Effector memory CD8-positive, alpha-beta T cell (primary cell): ENCODE measurements around the gene CA9.
A peak's percentile ranks its signal among the peaks of the same experiment; 100 is the strongest.

ENCODE experiments used
- ATAC-seq: fragments of 150-1000 bp; cut with Tn5 transposase; replicated peaks from 2 replicates; pipeline ENCODE4 v1.10.0; 2021; ENCODE audit warnings: mild to moderate bottlenecking, moderate library complexity
- DNase-seq, 3 experiments: peaks; one replicate each; pipeline ENCODE4 v3.0.0; 2021
- H3K27ac Mint-ChIP-seq, 2 donors: one replicate each; pipeline ENCODE4 v1.8.0; 2022; ENCODE audit warnings: mild to moderate bottlenecking in 2 of 2, mixed read lengths in 2 of 2, moderate library complexity in 2 of 2
- H3K27me3 Mint-ChIP-seq, 2 donors: one replicate each; pipeline ENCODE4 v1.8.0; 2022; ENCODE audit warnings: mixed read lengths in 2 of 2
- H3K36me3 Mint-ChIP-seq: one replicate; pipeline ENCODE4 v1.8.0; 2022; ENCODE audit warnings: mild to moderate bottlenecking, moderate library complexity, mixed read lengths; ENCODE audit not compliant: insufficient read depth
- H3K4me1 Mint-ChIP-seq, 2 donors: one replicate each; pipeline ENCODE4 v1.8.0; 2022; ENCODE audit warnings: low read depth in 2 of 2, mixed read lengths in 2 of 2
- H3K4me3 Mint-ChIP-seq, 2 donors: one replicate each; pipeline ENCODE4 v1.8.0; 2022; ENCODE audit warnings: mild to moderate bottlenecking in 2 of 2, mixed read lengths in 2 of 2, moderate library complexity in 2 of 2
- H3K9me3 Mint-ChIP-seq, 2 donors: one replicate each; pipeline ENCODE4 v1.8.0; 2022; ENCODE audit warnings: mixed read lengths in 2 of 2

CA9 gene

DNA sequence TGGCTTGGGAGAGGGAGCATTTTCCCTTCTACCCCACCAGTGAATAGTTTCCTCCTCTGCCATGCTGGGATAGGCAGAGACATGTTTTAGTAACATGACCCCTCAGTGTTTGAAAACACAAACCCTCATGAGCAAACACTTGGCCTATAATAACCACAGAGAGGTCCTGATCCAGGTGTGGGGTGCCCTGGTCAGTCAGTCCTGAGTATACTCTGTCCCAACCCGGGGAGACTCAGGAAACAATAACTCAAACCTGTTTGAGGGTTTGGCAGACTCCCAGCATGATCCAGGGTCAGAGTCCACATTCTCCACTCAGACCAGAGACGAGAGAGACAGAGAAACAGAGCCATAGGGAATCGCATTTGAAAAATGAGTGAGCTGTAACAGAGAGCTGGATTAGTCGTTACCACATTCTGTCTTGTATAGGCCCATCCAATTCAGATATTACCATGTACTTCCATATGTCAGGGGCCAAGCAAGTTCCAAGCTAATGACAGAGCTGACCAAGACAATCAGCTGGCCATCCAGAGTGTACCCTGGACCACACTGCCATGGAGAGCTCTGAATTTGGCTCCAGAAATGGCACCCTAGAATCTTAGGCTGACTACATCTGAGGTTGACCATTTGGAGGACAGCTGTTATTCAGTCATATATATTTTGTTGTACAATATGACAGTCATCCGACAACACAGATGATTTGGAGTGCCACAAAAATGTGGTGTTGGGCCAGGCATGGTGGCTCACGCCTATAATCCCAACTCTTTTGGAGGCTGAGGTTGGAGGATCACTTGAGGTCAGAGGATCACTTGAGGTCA is 4.2 kb upstream of the CA9 start:
- DNase-seq (no peak), ATAC-seq (no peak)
- Mint-ChIP-seq H3K27ac (no peak overlapping the region), H3K4me3 (no peak overlapping the region), H3K36me3 (no peaks in the 10 kb centered on the region), H3K9me3 (no peaks in the 10 kb centered on the region), H3K27me3 (peaks cover 0 to 6% of the 10 kb centered on the region in 2 donors), H3K4me1 (peaks cover 9 to 10% of the 10 kb centered on the region in 2 donors)

DNA sequence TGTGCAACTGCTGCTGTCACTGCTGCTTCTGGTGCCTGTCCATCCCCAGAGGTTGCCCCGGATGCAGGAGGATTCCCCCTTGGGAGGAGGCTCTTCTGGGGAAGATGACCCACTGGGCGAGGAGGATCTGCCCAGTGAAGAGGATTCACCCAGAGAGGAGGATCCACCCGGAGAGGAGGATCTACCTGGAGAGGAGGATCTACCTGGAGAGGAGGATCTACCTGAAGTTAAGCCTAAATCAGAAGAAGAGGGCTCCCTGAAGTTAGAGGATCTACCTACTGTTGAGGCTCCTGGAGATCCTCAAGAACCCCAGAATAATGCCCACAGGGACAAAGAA is 265 bp downstream of the CA9 start:
- Mint-ChIP-seq H3K27ac (peak overlapping the region in 1 of 2 donors; percentile 38), H3K4me1 (peaks cover 4 to 10% of the 10 kb centered on the region in 2 donors), H3K27me3 (peaks cover 0 to 20% of the 10 kb centered on the region in 2 donors), H3K4me3 (peak overlapping the region; percentile 27 to 40), H3K36me3 (no peaks in the 10 kb centered on the region), H3K9me3 (no peaks in the 10 kb centered on the region)
- DNase-seq, result no peak
- no peak for ATAC-seq

DNA sequence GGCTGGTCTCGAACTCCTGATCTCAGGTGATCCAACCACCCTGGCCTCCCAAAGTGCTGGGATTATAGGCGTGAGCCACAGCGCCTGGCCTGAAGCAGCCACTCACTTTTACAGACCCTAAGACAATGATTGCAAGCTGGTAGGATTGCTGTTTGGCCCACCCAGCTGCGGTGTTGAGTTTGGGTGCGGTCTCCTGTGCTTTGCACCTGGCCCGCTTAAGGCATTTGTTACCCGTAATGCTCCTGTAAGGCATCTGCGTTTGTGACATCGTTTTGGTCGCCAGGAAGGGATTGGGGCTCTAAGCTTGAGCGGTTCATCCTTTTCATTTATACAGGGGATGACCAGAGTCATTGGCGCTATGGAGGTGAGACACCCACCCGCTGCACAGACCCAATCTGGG is 1.5 kb downstream of the CA9 start:
- Mint-ChIP-seq H3K27ac (no peak overlapping the region), H3K4me3 (peak overlapping the region; percentile 27 to 82), H3K36me3 (no peaks in the 10 kb centered on the region), H3K9me3 (no peaks in the 10 kb centered on the region), H3K4me1 (peaks cover 4 to 11% of the 10 kb centered on the region in 2 donors), H3K27me3 (peaks cover 0 to 20% of the 10 kb centered on the region in 2 donors)
- ATAC-seq (peak; percentile 7), DNase-seq (no peak)

DNA sequence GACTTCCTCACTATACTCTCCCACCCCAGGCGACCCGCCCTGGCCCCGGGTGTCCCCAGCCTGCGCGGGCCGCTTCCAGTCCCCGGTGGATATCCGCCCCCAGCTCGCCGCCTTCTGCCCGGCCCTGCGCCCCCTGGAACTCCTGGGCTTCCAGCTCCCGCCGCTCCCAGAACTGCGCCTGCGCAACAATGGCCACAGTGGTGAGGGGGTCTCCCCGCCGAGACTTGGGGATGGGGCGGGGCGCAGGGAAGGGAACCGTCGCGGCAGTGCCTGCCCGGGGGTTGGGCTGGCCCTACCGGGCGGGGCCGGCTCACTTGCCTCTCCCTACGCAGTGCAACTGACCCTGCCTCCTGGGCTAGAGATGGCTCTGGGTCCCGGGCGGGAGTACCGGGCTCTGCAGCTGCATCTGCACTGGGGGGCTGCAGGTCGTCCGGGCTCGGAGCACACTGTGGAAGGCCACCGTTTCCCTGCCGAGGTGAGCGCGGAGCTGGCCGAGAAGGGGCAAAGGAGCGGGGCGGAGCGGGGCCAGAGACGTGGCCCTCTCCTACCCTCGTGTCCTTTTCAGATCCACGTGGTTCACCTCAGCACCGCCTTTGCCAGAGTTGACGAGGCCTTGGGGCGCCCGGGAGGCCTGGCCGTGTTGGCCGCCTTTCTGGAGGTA is 2.1 kb downstream of the CA9 start:
- peak; percentile 63 for ATAC-seq
- Mint-ChIP-seq H3K27ac (no peak overlapping the region), H3K9me3 (no peaks in the 10 kb centered on the region), H3K4me1 (peaks cover 4 to 11% of the 10 kb centered on the region in 2 donors), H3K27me3 (peaks cover 0 to 20% of the 10 kb centered on the region in 2 donors), H3K4me3 (peak overlapping the region; percentile 69 to 82), H3K36me3 (no peaks in the 10 kb centered on the region)
- no peak for DNase-seq

DNA sequence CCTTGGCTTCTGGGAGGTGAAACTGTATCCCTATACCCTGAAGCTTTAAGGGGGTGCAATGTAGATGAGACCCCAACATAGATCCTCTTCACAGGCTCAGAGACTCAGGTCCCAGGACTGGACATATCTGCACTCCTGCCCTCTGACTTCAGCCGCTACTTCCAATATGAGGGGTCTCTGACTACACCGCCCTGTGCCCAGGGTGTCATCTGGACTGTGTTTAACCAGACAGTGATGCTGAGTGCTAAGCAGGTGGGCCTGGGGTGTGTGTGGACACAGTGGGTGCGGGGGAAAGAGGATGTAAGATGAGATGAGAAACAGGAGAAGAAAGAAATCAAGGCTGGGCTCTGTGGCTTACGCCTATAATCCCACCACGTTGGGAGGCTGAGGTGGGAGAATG is 5.4 kb downstream of the CA9 start:
- DNase-seq (no peak), ATAC-seq (no peak)
- Mint-ChIP-seq H3K27ac (peak overlapping the region in 1 of 2 donors; percentile 55), H3K27me3 (peaks cover 0 to 18% of the 10 kb centered on the region in 2 donors), H3K36me3 (peaks cover 3% of the 10 kb centered on the region), H3K4me3 (no peak overlapping the region), H3K9me3 (no peaks in the 10 kb centered on the region), H3K4me1 (peaks cover 4 to 16% of the 10 kb centered on the region in 2 donors)

DNA sequence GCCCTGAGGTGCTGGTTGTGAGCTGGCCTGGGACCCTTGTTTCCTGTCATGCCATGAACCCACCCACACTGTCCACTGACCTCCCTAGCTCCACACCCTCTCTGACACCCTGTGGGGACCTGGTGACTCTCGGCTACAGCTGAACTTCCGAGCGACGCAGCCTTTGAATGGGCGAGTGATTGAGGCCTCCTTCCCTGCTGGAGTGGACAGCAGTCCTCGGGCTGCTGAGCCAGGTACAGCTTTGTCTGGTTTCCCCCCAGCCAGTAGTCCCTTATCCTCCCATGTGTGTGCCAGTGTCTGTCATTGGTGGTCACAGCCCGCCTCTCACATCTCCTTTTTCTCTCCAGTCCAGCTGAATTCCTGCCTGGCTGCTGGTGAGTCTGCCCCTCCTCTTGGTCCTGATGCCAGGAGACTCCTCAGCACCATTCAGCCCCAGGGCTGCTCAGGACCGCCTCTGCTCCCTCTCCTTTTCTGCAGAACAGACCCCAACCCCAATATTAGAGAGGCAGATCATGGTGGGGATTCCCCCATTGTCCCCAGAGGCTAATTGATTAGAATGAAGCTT is 6.1 kb downstream of the CA9 start:
- Mint-ChIP-seq H3K36me3 (peaks cover 6% of the 10 kb centered on the region), H3K27ac (no peak overlapping the region), H3K4me3 (no peak overlapping the region), H3K27me3 (peaks cover 0 to 11% of the 10 kb centered on the region in 2 donors), H3K4me1 (peaks cover 4 to 11% of the 10 kb centered on the region in 2 donors), H3K9me3 (no peaks in the 10 kb centered on the region)
- no peak for DNase-seq
- ATAC-seq, result no peak

DNA sequence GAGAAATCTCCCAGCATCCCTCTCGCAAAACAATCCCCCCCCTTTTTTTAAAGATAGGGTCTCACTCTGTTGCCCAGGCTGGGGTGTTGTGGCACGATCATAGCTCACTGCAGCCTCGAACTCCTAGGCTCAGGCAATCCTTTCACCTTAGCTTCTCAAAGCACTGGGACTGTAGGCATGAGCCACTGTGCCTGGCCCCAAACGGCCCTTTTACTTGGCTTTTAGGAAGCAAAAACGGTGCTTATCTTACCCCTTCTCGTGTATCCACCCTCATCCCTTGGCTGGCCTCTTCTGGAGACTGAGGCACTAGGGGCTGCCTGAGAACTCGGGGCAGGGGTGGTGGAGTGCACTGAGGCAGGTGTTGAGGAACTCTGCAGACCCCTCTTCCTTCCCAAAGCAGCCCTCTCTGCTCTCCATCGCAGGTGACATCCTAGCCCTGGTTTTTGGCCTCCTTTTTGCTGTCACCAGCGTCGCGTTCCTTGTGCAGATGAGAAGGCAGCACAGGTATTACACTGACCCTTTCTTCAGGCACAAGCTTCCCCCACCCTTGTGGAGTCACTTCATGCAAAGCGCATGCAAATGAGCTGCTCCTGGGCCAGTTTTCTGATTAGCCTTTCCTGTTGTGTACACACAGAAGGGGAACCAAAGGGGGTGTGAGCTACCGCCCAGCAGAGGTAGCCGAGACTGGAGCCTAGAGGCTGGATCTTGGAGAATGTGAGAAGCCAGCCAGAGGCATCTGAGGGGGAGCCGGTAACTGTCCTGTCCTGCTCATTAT is 6.8 kb downstream of the CA9 start:
- no peaks in the 10 kb centered on the region for H3K9me3 Mint-ChIP-seq
- no peak overlapping the region for H3K27ac Mint-ChIP-seq
- peaks cover 0 to 8% of the 10 kb centered on the region in 2 donors for H3K27me3 Mint-ChIP-seq
- H3K4me1 Mint-ChIP-seq, result peaks cover 4 to 11% of the 10 kb centered on the region in 2 donors
- ATAC-seq, result no peak
- no peak for DNase-seq
- peaks cover 8% of the 10 kb centered on the region for H3K36me3 Mint-ChIP-seq
- no peak overlapping the region for H3K4me3 Mint-ChIP-seq

DNA sequence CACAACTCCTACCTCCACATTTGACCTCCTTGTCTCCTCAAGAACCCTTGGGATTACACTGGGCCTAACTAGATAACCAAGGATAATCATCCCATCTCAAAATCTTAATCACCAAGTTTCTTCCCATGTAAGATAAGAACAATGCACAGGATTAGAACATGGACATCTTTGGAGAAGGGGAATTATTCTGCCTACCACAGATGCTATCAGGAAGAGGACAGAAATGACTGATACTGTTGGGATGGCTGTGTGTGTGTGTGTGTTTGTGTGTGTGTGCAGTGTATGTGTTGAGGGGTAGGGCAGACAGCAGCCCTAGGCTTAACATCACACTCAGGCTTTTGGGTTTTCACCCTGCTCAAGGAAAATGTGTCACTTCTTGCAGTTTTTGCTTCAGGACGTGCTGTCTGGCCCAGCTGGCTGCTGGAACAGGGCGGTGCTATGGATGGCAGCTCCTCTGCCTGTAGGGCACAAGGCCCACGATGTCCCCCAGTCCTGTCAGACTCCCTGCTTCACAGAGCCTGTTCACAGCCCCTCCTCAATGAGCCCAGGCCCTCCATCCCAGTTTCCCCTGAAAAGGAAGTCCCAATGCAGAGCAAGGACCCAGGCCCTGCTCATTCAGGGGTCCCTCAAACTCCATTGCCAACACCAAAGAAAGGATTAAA is 7.7 kb downstream of the CA9 start:
- no peak for DNase-seq
- H3K36me3 Mint-ChIP-seq, result peaks cover 8% of the 10 kb centered on the region
- no peak for ATAC-seq
- H3K27ac Mint-ChIP-seq, result peak overlapping the region in 1 of 2 donors; percentile 65
- peaks cover 0 to 3% of the 10 kb centered on the region in 2 donors for H3K27me3 Mint-ChIP-seq
- H3K4me1 Mint-ChIP-seq, result peaks cover 3 to 7% of the 10 kb centered on the region in 2 donors
- H3K4me3 Mint-ChIP-seq, result no peak overlapping the region
- H3K9me3 Mint-ChIP-seq, result no peaks in the 10 kb centered on the region

DNA sequence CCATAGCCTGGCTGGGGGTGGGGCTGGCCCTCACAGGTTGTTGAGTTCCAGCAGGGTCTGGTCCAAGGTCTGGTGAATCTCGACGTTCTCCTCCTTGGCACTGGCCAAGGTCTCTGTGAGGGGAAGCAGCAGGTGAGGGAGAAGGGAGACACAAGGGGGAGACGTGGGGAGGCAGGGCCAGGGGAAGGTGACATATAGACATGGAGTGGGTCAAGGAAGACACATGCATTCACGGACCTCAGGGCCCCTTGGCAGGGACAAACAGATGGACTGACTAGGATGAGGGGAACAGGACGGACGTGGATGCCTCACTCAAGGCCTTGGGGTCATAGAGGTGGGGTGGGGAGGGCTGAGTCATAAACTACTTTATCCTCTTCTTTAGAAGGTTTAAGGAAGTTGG is 8.3 kb downstream of the CA9 start:
- H3K4me1 Mint-ChIP-seq, result peaks cover 3 to 6% of the 10 kb centered on the region in 2 donors
- H3K27me3 Mint-ChIP-seq, result no peaks in the 10 kb centered on the region
- no peaks in the 10 kb centered on the region for H3K9me3 Mint-ChIP-seq
- peak overlapping the region in 1 of 2 donors; percentile 65 for H3K27ac Mint-ChIP-seq
- DNase-seq, result no peak
- H3K4me3 Mint-ChIP-seq, result no peak overlapping the region
- H3K36me3 Mint-ChIP-seq, result peaks cover 8% of the 10 kb centered on the region
- no peak for ATAC-seq

DNA sequence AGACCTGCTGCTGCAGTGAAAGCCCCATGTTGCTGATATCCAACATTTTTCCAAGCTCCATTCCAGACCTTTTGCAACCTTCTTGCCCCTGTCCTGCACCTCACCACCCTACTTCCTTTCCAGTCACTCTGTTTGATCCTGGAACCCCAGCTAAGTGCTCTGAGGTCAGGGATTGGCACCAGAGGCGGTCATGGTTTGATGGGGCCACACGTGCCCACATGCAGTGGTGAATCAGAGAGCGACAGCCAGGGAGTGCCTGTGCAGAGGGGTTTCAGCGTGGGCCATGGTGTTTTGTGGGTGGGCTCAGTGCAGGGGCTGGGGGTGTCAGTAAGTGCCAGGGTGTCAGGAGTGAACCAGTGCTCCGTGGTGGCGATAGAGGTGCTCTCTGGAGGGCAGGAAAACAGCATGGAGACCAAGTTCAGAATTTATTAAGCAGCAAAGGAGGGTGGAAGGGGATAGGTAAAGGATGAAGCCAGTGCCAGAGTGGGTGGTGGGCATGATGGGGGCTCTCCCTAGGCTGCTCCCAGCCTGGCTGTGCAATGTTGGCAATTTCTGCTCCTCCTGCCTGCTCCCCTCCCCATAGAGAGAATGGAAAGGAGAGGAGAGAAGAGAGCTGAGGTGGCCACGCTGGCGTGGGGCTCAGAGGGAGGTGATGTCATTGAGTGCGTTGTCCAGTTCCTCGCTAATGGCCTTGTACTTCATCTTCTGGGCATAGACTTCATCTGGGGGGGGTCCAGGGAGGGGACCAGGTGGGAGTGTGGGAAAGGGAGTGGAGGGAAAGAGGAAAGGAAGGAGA is 9.0 kb downstream of the CA9 start:
- Mint-ChIP-seq H3K4me1 (peaks cover 3 to 6% of the 10 kb centered on the region in 2 donors), H3K4me3 (no peak overlapping the region), H3K27ac (peak overlapping the region in 1 of 2 donors; percentile 66), H3K9me3 (no peaks in the 10 kb centered on the region), H3K27me3 (no peaks in the 10 kb centered on the region), H3K36me3 (peaks cover 8% of the 10 kb centered on the region)
- DNase-seq (no peak), ATAC-seq (no peak)

DNA sequence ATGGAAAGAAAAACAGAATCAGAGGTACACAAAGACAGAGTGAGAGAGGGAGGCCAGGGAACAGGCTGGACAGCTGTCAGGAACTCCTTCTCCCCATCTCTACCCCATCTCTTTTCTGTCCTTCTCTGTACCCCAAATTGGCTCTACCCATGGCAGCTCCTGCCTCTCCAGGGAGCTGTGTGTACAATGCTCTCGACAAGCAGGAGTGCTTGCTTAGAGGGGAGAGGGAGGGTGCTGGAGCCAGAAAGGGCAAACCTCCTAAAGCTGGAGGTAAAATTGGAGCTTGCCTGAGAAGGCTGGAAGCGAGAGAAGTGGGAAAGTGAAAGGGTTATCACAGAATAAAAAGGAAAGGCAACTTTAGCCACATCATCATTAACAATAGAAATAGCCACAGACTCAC is 9.6 kb downstream of the CA9 start:
- ATAC-seq (no peak), DNase-seq (no peak)
- H3K9me3 Mint-ChIP-seq, result no peaks in the 10 kb centered on the region
- peaks cover 8% of the 10 kb centered on the region for H3K36me3 Mint-ChIP-seq
- no peak overlapping the region for H3K4me3 Mint-ChIP-seq
- H3K27me3 Mint-ChIP-seq, result no peaks in the 10 kb centered on the region
- peak overlapping the region in 1 of 2 donors; percentile 66 for H3K27ac Mint-ChIP-seq
- H3K4me1 Mint-ChIP-seq, result peaks cover 3 to 6% of the 10 kb centered on the region in 2 donors

DNA sequence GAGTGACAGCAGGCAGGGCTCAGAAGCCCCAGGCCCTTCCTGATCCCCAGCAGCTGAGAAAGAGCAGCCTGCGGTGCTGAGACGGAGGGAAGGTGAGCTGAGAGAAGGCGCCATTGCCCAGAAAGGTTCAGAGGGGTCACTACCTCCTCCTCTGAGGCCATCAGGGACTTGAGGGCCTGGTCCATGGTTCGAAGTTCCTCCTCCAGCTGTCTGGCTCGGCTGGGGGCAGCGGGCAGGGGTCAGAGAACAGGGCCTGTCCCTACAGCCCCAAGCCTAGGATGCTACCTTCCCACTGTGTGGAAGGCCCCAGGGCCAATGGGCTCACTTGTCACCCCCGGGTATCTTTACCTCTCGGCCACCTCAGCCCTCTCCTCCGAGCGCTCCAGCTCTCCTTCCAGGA is 11.2 kb downstream of the CA9 start:
- no peak for ATAC-seq
- no peaks in the 10 kb centered on the region for H3K27me3 Mint-ChIP-seq
- H3K27ac Mint-ChIP-seq, result no peak overlapping the region
- peaks cover 8% of the 10 kb centered on the region for H3K36me3 Mint-ChIP-seq
- no peak overlapping the region for H3K4me3 Mint-ChIP-seq
- peaks cover 3 to 14% of the 10 kb centered on the region in 2 donors for H3K4me1 Mint-ChIP-seq
- DNase-seq, result no peak
- no peaks in the 10 kb centered on the region for H3K9me3 Mint-ChIP-seq
